Stomach (tissue), 4 donors: ENCODE data around the gene OXNAD1.

ENCODE experiments used
- CTCF ChIP-seq, 7 experiments: fragments of 450-650 bp in 4 of 7; fragments of 200-600 bp in 3 of 7; sonication (generic) in 3 of 7; IDR thresholded peaks; one replicate each; pipeline ENCODE4 v1.5.1; 2016 to 2019; ENCODE audit warnings: antibody characterized with exemption in 7 of 7, control low read depth in 2 of 7, mild to moderate bottlenecking in 1 of 7
- EP300 ChIP-seq: sonication (generic); formaldehyde crosslinking; IDR thresholded peaks from one replicate; pipeline ENCODE4 v1.6.1; 2017; ENCODE audit warnings: antibody characterized with exemption
- POLR2A ChIP-seq, 4 donors: fragments of 450-650 bp; IDR thresholded peaks; one replicate each; pipeline ENCODE4 v1.6.1; 2016; ENCODE audit warnings: antibody characterized with exemption in 4 of 4, control low read depth in 2 of 4, mild to moderate bottlenecking in 1 of 4, moderate library complexity in 1 of 4

- TF ChIP-seq CTCF (IDR thresholded peaks at IDR 0.05) (no peak), EP300 (no peak), POLR2A (IDR thresholded peaks at IDR 0.05) (no peak)
Observed at GRCh38 chr3:16325850-16326249, 60.8 kb downstream of the OXNAD1 start.
